PC-3 (cell line): ENCODE results near the gene PKNOX2.

Experiments
- EZH2 ChIP-seq: fragments of 300-600 bp; sonication (generic); IDR thresholded peaks from one replicate; pipeline ENCODE4 v1.6.1; 2017; ENCODE audit warnings: antibody characterized with exemption, mild to moderate bottlenecking, low read length; ENCODE audit not compliant: unreplicated experiment
- TF ChIP-seq, protein P1 (sequence below): fragments of 300-600 bp; sonication (generic); conservative IDR thresholded peaks from 2 replicates; pipeline ENCODE4 v1.5.1; 2017; ENCODE audit warnings: antibody characterized with exemption, low read depth, mild to moderate bottlenecking, low read length

DNA sequence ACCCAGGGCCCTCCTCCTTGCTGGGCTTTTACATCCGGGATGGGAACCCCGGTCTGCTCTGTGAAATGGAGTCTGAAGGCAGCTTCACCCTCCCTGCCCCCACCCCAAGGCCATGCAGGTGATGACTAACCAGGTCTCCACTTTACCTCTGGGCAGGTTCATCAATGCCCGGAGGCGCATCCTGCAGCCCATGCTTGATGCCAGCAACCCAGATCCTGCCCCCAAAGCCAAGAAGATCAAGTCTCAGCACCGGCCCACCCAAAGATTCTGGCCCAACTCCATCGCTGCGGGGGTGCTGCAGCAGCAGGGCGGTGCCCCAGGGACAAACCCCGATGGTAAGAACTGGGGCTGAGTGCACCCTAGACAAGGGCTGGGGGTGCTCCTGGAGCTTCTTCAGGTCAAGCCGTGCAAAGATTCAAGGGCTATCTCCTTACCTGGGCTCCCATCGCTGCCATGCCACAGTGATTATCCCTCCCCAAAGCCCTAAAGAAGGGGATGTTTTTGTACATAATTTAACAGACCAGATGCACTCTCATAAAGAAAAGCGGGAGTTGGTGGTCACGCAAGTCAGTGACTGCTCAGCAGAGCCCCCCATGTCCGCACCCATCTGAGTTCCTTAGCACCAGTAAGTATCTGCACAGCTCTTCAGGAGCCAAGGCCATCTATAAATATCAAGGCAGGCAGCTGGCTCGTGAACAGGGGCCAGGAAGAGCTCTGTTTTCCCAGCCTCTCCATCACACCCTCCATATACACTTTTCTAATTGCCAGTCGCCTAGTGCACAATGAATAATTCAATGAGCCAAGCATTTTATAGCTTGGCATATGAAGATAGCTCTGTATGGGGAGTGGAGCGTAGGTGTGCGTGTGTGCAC lies 265.5 kb downstream of the PKNOX2 start:
- TF ChIP-seq, protein P1, sequence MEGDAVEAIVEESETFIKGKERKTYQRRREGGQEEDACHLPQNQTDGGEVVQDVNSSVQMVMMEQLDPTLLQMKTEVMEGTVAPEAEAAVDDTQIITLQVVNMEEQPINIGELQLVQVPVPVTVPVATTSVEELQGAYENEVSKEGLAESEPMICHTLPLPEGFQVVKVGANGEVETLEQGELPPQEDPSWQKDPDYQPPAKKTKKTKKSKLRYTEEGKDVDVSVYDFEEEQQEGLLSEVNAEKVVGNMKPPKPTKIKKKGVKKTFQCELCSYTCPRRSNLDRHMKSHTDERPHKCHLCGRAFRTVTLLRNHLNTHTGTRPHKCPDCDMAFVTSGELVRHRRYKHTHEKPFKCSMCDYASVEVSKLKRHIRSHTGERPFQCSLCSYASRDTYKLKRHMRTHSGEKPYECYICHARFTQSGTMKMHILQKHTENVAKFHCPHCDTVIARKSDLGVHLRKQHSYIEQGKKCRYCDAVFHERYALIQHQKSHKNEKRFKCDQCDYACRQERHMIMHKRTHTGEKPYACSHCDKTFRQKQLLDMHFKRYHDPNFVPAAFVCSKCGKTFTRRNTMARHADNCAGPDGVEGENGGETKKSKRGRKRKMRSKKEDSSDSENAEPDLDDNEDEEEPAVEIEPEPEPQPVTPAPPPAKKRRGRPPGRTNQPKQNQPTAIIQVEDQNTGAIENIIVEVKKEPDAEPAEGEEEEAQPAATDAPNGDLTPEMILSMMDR = no peak
- TF ChIP-seq EZH2 = no peak
